GM18873 (cell line): ENCODE results near the gene ANAPC5.
"Not testable (repeated sequence)": the region's sequence is repeated elsewhere in the genome, so short reads cannot be mapped to it uniquely, and the experiment has no call there.

ENCODE experiments used
- ATAC-seq: cut with Tn5 transposase; IDR thresholded peaks from one replicate; pipeline ENCODE4 v1.9.1; 2021; ENCODE audit warnings: mild to moderate bottlenecking, moderate library complexity, moderate number of reproducible peaks; ENCODE audit not compliant: unreplicated experiment, low FRiP score

ANAPC5 gene

GRCh38 chr12:121287267-121287954 lies 64.8 kb downstream of the ANAPC5 start:
- no peak for ATAC-seq

DNA sequence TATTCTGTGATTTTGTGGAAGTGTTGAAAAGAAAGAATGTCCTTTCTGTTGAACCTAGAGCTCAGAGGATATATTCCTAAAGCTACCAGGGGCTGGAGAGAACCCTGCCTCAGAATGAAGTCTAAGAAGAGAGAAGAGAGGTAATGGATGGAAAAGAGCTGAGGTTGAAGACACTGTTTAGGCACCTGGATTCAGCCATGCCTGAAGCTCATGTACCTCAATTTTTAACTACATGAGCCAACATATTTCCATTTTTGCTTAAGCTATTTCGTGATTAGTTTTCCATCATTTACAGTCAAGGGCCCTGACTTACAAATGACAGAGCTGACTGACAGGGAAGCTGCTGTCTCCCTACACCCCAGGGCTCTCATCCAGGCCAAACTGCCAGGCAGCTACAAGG lies 66.4 kb downstream of the ANAPC5 start:
- ATAC-seq: no peak

DNA sequence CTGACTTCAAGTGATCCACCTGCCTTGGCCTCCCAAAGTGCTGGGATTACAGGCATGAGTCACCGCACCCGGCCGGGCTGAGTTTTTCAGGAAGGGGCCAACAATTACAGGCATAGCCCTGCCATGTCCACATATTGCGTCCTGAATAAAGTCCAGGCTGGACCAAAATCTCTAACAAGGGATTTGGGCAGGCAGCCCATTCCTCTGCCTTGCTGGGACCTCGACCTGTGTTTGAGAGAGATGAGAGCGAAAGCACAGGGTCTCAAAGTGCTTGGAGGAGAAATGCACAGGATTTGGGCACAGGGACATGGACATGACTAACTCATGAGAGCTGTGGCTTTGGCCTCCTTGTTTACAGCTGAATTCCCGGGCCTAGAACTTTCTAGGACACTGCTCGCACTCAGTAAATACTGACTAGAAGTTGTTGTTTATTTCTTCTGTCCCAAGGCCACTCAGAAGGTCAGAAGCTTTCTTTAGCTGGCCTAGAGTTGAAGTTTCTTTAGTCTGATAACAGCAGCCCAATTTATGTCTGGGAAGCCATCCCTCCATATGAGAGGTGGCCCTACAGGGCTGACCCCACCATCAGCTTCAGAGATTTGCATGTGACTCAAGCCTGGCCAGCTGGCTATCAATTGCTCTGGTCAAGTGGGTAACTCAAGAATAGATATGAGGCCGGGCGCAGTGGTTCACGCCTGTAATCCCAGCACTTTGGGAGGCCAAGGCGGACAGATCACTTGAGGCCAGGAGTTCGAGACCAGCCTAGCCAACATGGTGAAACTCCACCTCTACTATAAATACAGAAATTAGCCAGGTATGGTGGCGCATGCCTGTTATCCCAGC lies 67.4 kb downstream of the ANAPC5 start:
- ATAC-seq: no peak

DNA sequence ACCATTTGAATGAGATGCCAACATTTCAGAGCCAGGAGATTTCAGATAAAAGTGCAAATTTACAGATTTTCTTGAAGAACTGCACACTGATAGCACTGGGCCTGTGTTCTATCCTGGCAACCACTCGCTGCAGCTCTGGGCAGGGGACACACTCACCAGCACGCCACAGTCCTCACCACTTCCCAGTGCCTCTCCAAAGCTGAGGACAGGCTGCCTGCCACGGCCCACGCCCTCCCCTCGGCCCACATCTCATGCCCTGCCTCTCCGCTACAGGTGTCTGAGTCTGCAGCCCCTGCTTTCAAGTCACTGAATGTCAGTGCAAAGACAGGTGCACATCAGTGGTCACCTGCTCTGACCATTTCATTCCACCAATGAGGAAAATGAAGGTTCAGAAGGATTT lies 68.4 kb downstream of the ANAPC5 start:
- ATAC-seq: no peak

DNA sequence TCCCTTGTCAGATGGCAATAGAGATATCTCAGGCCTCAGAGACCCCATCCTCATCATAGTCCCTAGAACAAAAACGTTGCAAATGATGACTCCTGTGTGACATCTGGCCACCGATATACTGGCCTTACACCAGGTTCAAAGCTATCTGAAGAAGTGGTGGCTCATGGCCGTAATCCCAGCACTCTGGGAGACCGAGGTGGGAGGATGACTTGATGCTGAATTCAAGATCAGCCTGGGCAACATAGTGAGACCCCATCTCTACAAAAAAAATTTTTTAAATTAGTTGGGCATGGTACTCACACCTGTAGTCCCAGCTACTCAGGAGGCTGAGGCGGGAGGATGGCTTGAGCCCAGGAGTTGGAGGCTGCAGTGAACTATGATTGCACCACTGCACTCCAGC lies 68.8 kb downstream of the ANAPC5 start:
- ATAC-seq: no peak

- not testable (repeated sequence) for ATAC-seq
Observed at GRCh38 chr12:121282910-121283309, 69.3 kb downstream of the ANAPC5 start.

DNA sequence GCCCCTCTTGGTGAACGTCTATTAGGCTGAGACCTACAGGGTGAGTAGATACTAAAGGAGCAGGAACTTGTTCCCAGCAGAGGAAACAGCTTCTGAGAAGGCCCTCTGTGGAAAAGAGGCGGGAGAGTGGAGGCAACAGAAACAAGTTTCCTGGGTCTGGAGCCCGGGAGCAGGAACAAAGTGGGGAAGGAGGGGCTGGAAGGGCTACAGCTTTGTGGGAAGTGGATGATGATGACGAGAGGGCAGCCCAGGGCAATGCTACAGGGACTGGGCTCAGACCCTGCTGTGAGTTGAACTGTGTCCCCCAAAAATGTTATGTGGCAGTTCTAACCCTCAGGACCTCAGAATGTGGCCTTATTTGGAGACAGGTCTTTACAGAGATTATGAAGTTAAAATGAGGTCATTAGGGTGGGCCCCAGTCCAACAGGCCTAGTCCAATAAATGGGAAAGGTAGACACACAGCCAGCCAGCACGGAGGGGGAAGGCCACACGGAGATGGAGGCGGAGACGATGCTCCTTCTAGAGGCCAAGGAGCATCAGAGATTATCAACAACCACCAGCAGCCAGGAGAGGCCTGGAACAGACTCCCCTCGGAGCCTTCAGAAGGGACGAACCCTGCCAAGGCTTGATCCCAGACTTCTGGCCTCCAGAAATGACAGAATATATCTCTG lies 70.0 kb downstream of the ANAPC5 start:
- no peak for ATAC-seq

DNA sequence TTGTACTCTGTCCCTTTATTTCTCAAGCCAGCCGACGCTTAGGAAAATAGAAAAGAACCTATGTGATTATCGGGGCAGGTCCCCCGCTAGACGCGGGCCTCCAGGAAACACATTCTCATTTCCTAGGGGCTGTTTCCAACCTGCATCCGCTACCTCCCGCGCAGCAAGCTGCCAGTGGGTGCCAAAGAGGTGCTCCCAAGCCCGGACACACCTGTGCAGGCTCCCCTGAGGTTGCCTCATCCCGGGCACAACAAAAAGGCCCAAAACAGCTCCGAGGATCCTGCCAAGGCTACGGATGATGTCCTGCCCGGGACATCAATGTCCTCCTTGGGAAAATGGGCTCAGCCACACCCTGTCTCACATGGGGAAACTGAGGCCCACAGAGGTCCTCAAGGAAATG lies 71.1 kb downstream of the ANAPC5 start:
- ATAC-seq: not testable (repeated sequence)

DNA sequence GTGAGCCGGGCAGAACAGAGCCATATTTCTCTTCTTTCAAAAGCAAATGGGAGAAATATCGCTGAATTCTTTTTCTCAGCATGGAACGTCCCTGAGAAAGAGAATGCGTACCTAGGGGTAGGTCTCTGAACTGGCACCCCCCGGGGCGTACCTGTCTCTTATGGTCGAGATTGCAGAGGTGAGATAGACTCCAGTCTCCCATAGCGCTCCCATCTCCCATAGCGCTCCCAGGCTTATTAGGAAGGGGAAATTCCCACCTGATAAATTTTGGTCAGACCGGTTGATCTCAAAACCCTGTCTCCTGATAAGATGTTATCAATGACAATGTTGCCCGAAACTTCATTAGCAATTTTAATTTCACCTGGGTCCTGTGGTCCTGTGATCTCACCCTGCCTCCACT lies 71.7 kb downstream of the ANAPC5 start:
- not testable (repeated sequence) for ATAC-seq

DNA sequence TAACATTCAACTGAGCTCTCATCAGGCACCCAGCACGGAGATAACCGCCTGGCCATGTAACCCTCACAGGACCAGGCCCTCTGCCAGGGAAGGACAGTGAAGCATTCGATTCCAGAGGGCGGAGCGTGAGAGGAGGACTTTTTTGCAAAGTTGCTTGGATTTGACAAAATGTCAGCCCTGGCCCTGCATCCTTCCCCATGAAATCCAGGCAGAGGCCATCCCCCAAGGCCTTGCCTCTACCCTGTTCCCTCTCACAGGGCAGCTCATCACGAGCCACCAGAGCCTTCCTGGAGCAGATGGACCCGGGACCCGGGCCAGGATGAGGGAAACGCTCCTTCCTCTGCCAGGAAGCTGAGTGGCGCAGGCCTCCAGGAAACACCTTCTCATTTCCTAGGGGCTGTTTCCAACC lies 72.7 kb downstream of the ANAPC5 start:
- no peak for ATAC-seq

- ATAC-seq: no peak
Observed at GRCh38 chr12:121279071-121279375, 73.2 kb downstream of the ANAPC5 start.

GRCh38 chr12:121278169-121279070 lies 73.8 kb downstream of the ANAPC5 start:
- no peak for ATAC-seq

- ATAC-seq: no peak
Observed at GRCh38 chr12:121277374-121277759, 74.8 kb downstream of the ANAPC5 start.

GRCh38 chr12:121274036-121274763 lies 78.0 kb downstream of the ANAPC5 start:
- no peak for ATAC-seq

DNA sequence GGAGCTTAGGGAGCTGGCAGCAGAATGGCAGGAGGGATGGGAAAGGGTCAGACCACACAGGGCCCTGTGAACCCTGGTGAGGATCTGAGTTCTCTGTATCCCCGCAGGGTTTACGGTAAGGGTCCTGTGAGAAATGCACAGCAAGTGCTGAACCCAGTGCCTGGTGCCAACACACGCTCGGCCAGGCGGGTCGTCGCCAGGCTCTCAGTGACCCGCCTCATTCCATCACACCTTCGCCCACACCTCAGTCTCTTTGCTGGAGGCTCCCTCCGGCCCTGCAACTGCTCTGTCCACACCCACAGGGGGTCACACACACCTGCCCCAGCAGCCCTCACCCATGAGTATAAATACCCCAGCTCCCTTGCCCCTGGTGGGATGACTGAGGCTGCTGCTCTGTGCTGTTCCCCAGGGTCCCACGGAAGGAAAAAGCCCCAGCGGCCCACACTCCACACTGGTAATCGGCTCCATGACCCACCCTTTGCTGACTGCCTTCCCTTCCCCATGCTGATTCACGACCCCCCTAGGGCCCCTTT lies 78.8 kb downstream of the ANAPC5 start:
- no peak for ATAC-seq

DNA sequence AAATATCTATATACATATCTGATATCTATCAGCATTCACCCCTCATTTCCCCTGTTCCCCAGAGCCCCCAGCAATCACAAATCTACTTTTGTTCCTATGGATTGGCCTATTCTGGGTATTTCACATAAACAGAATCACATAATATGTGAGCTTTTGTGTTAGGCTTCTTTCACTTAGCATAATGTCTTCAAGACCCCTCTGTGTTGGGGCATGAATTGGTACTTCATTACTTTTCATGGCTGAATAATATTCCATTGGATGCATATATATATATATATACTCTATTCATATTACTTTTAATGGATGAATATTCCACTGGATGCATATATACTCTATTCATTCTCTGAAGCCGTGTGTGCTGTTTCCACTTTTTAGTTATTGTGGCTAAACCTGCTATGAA lies 84.4 kb downstream of the ANAPC5 start:
- no peak for ATAC-seq

DNA sequence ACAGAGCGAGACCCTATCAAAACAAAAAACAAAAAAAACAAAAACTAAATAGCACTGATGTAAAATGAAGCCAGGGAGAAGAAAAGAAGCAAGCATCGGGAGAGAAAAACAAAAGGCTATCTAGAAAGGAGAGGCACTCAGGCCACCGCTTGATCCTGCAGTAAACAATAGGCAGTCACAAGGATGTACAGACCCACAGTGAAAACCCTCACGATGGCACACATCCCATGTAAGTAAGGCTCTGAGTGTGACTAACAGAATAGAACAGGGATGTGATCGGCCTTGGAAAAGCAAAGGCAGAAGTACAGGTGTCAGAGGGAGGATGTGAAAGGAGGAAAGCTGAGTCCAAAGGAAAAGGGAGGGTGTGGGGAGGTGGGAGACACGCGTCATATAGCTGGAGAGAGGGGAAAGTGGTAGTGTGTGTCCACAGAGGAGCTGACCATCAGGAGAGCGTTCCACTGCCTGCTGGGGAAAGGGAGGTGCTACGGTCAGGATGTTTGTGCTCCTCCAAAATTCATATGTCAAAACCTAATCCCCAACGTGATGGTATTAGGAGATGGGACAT lies 87.2 kb downstream of the ANAPC5 start:
- ATAC-seq: no peak

DNA sequence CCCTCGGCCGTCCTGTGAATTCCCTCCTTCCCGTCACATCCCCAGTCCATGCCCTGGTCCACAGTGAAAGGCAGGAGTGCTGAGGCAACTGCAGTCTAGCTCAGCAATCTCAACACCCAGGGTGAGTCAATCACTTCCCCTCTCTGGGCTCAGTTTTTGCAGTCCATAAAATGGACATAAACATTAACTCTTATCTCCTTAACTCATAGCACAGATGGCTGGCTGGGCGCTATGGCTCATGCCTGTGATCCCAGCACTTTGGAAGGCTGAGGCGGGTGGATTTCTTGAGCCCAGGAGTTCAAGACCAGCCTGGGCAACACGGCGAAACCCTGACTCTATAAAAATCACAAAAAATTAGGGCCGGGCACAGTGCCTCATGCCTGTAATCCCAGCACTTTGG lies 88.1 kb downstream of the ANAPC5 start:
- no peak for ATAC-seq

DNA sequence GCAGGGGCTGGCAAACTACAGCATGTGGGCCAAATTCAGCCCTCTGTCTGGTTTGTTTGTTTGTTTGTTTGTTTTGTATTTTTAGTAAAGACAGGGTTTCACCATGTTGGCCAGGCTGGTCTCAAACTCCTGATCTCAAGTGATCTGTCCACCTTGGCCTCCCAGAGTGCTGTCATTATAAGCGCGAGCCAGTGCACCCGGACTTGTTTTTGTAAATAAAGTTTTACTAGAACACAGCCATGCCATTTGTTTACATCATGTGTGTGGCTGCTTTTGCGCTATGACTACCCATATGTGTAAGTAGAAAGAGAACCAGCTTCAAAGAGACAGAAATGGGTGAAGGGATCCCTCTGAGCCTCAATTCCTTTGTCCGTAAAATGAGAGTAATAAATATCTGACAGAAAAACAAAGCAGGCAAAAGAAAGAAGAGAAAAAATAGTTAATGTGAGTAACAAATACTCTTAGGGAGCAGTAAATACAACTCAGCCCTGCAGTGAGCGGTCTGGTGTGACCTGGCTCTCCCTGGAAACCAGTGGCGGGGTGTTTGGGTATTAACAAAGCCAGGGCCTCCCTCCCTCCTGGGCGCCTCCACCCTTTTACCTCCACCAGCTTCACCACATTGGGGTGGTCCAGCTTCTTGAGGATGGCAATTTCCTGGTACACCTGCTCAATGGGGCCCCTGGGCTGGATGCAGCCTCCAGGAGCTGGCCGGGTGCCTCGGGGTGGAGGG lies 88.8 kb downstream of the ANAPC5 start:
- ATAC-seq: no peak
